ENCODE measurements around the gene GPR137.

The GPR137 gene

GRCh38 chr11:64253481-64253880 lies 32.2 kb upstream of the GPR137 start:
- DNase-seq (ENCODE audit: low read depth), result no peak
- no peak for TF ChIP-seq CTCF (conservative IDR thresholded peaks at IDR 0.05; ENCODE audit: low read depth, low read length)
- no peak overlapping the region for H3K4me3 ChIP-seq (ENCODE audit: low read depth, low read length)

DNA sequence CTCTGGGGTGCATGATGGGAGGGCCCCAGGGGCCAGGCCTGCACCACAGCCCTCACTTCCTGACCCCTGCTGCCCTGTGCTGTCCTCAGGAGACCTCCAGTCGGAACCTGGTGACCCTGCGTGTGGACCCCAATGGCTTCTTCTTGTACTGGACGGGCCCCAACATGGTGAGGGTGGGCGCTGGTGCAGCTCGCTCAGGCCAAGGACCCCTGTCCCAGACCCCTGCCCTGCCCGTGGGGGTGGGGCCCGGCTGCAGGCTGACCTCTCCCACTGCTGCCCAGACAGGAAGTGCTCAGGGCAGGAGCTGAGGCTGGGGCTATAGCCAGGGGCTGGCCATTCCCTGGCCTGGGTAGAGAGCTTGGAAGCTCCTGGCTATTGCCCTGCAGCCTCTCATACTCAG lies 31.3 kb upstream of the GPR137 start:
- no peak for DNase-seq (ENCODE audit: low read depth)
- no peak overlapping the region for H3K4me3 ChIP-seq (ENCODE audit: low read depth, low read length)
- TF ChIP-seq CTCF (conservative IDR thresholded peaks at IDR 0.05; ENCODE audit: low read depth, low read length), result no peak

- no peak overlapping the region for H3K4me3 ChIP-seq (ENCODE audit: low read depth, low read length)
- no peak for DNase-seq (ENCODE audit: low read depth)
- no peak for TF ChIP-seq CTCF (conservative IDR thresholded peaks at IDR 0.05; ENCODE audit: low read depth, low read length)
These were observed 30.2 kb upstream of the GPR137 start for GRCh38 chr11:64255135-64256128.

- TF ChIP-seq CTCF (conservative IDR thresholded peaks at IDR 0.05; ENCODE audit: low read depth, low read length), result no peak
- H3K4me3 ChIP-seq (ENCODE audit: low read depth, low read length), result no peak overlapping the region
- no peak for DNase-seq (ENCODE audit: low read depth)
These were observed 29.3 kb upstream of the GPR137 start for GRCh38 chr11:64256300-64256699.

DNA sequence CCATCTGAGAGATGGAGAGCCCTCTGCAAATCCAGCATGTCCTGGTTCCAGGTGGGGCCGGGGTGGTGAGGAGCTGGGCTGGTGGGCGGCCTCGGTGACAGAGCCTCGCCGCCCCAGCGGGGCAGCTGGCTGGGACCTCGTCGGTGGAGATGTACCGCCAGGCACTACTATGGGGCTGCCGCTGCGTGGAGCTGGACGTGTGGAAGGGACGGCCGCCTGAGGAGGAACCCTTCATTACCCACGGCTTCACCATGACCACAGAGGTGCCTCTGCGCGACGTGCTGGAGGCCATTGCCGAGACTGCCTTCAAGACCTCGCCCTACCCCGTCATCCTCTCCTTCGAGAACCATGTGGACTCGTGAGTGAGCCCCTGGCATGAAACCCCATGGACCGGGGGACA lies 27.3 kb upstream of the GPR137 start:
- no peak overlapping the region for H3K4me3 ChIP-seq (ENCODE audit: low read depth, low read length)
- no peak for DNase-seq (ENCODE audit: low read depth)
- TF ChIP-seq CTCF (conservative IDR thresholded peaks at IDR 0.05; ENCODE audit: low read depth, low read length), result no peak

GRCh38 chr11:64258946-64259532 lies 26.6 kb upstream of the GPR137 start:
- no peak for DNase-seq (ENCODE audit: low read depth)
- no peak for TF ChIP-seq CTCF (conservative IDR thresholded peaks at IDR 0.05; ENCODE audit: low read depth, low read length)
- no peak overlapping the region for H3K4me3 ChIP-seq (ENCODE audit: low read depth, low read length)
